Measurements from ENCODE around the gene PDF.
"Not testable (repeated sequence)": the region's sequence is repeated elsewhere in the genome, so short reads cannot be mapped to it uniquely, and the experiment has no call there.

PDF gene

GRCh38 chr16:69330286-69331109 lies at the start of gene PDF:
TSS of gene PDF (minus strand) at chr16:69330588. CDS start at chr16:69330570, 18 bp downstream.
- DNase-seq, result peak; percentile 94

- no peak for DNase-seq
Observed at GRCh38 chr16:69378760-69379159, 48.4 kb upstream of the PDF start.

- DNase-seq, result no peak
Observed at GRCh38 chr16:69378036-69378435, 47.6 kb upstream of the PDF start.

- DNase-seq, result no peak
Observed at GRCh38 chr16:69376393-69377059, 46.1 kb upstream of the PDF start.

GRCh38 chr16:69373019-69373418 lies 42.6 kb upstream of the PDF start:
- DNase-seq, result no peak

GRCh38 chr16:69371564-69371963 lies 41.2 kb upstream of the PDF start:
- no peak for DNase-seq

GRCh38 chr16:69368866-69369265 lies 38.5 kb upstream of the PDF start:
- DNase-seq, result no peak

GRCh38 chr16:69367980-69368379 lies 37.6 kb upstream of the PDF start:
- no peak for DNase-seq

- no peak for DNase-seq
Observed at GRCh38 chr16:69366431-69366830, 36.0 kb upstream of the PDF start.

GRCh38 chr16:69365901-69366300 lies 35.5 kb upstream of the PDF start:
- DNase-seq, result no peak

GRCh38 chr16:69364088-69364487 lies 33.7 kb upstream of the PDF start:
- DNase-seq, result no peak

- no peak for DNase-seq
Observed at GRCh38 chr16:69363281-69363717, 32.9 kb upstream of the PDF start.

- not testable (repeated sequence) for DNase-seq
Observed at GRCh38 chr16:69360070-69360469, 29.7 kb upstream of the PDF start.

- no peak for DNase-seq
Observed at GRCh38 chr16:69351309-69352027, 21.1 kb upstream of the PDF start, which contains the start of gene TMED6. TSS of gene TMED6 (minus strand) at chr16:69351786. CDS start at chr16:69351753, 33 bp downstream.

GRCh38 chr16:69350536-69351133 lies 20.2 kb upstream of the PDF start:
- no peak for DNase-seq

GRCh38 chr16:69349536-69349935 lies 19.1 kb upstream of the PDF start:
- DNase-seq, result no peak

- no peak for DNase-seq
Observed at GRCh38 chr16:69348222-69348621, 17.8 kb upstream of the PDF start.

- no peak for DNase-seq
Observed at GRCh38 chr16:69346683-69347082, 16.3 kb upstream of the PDF start.

- no peak for DNase-seq
Observed at GRCh38 chr16:69345923-69346322, 15.5 kb upstream of the PDF start.

- DNase-seq, result no peak
Observed at GRCh38 chr16:69344171-69344570, 13.8 kb upstream of the PDF start.

GRCh38 chr16:69340095-69340644 lies 9.8 kb upstream of the PDF start:
- DNase-seq, result no peak

- peak; percentile 98 for DNase-seq
Observed at GRCh38 chr16:69339289-69340094, 9.1 kb upstream of the PDF start, which contains the start of the genes COG8 and NIP7. TSS of gene COG8 (minus strand) at chr16:69339564. CDS start at chr16:69339552, 12 bp downstream. TSS of gene NIP7 (plus strand) at chr16:69339772. CDS start at chr16:69339830, 58 bp downstream.
